Neural progenitor cell (in vitro differentiated cells): ENCODE results near the gene NUDT22.

ENCODE experiments used
- EZH2 ChIP-seq: fragments of 200-600 bp; sonication (generic); IDR thresholded peaks from 2 replicates; pipeline ENCODE4 v1.6.1; 2017; ENCODE audit warnings: antibody characterized with exemption, mild to moderate bottlenecking, moderate library complexity
- TF ChIP-seq, protein P1 (sequence below): fragments of 200-600 bp; sonication (generic); IDR thresholded peaks from 2 replicates; pipeline ENCODE4 v1.5.1; 2017; ENCODE audit warnings: antibody characterized with exemption, mild to moderate bottlenecking

- TF ChIP-seq, protein P1, sequence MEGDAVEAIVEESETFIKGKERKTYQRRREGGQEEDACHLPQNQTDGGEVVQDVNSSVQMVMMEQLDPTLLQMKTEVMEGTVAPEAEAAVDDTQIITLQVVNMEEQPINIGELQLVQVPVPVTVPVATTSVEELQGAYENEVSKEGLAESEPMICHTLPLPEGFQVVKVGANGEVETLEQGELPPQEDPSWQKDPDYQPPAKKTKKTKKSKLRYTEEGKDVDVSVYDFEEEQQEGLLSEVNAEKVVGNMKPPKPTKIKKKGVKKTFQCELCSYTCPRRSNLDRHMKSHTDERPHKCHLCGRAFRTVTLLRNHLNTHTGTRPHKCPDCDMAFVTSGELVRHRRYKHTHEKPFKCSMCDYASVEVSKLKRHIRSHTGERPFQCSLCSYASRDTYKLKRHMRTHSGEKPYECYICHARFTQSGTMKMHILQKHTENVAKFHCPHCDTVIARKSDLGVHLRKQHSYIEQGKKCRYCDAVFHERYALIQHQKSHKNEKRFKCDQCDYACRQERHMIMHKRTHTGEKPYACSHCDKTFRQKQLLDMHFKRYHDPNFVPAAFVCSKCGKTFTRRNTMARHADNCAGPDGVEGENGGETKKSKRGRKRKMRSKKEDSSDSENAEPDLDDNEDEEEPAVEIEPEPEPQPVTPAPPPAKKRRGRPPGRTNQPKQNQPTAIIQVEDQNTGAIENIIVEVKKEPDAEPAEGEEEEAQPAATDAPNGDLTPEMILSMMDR, result no peak
- TF ChIP-seq EZH2, result no peak
Observed at GRCh38 chr11:64178203-64178602, 47.9 kb upstream of the NUDT22 start.
